NK-92 (cell line): ENCODE results near the gene PKNOX2.

Source experiments
- DNase-seq: peaks from one replicate; lab custom pipeline; 2025; ENCODE audit not compliant: unreplicated experiment; lab: John Stamatoyannopoulos, UW

PKNOX2 gene

GRCh38 chr11:125306476-125306875 is 141.9 kb downstream of the PKNOX2 start:
- DNase-seq, result no peak

DNA sequence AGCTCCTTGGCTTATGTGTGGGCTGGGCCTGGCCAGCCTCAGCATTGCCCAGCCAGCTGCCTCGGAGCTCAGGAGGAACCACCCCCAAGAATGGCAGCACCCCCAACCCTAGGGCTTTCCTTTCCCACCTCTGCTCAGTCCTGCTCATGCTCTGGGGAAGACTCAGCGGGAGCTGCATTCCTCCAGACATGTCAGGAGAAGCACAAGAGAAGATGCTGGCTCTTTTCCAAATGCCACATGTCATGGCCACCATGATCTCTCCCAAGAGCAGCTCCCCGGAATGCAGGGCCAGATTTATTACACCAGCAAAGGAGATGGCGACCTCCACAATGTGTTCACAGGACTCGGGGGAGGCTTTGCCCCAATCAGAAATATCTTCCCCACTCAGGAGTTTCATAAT is 143.7 kb downstream of the PKNOX2 start:
- no peak for DNase-seq

- DNase-seq, result no peak
These were observed 147.8 kb downstream of the PKNOX2 start for GRCh38 chr11:125312391-125312790.

GRCh38 chr11:125312812-125313211 is 148.3 kb downstream of the PKNOX2 start:
- no peak for DNase-seq

GRCh38 chr11:125313271-125314219 is 149.0 kb downstream of the PKNOX2 start:
- DNase-seq, result no peak

DNA sequence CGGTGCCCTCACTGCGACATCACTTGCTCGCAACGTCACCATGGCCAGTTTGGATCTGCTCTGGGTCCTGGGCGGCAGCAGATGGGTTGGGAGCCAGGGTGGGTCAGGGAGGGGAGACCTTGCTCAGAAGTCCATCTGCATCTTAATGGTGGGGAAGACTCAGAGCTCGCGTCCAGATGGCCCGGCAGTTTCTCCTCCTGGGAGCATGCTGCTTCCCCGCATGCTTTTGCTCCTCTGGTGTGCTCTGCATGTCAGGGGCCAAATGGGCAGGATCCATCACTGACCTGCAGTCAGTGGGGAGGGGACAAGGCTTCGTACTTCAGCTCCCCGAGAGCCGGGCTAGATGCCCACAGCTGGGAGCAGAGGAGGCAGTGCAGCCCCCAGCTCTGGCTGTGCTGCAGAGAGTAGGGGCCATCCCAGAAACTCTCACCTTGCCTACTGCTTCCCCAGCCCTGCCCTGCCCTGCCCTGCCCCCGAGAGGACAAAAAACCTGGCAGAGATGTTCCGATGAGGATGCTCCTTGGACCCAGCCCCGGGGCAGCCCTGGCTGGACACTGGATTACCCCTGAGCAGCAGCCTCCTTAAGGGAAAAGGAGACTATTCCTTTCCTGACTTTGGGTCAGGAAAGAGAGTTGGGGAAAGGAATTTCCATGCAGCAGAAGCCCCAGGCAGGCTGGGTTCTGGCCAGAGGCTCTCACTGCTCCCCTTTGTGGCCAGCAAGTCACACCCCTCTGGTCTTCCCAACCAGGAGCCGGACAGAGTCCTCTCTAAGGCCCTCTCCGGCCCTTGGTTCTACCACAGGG is 149.9 kb downstream of the PKNOX2 start:
- no peak for DNase-seq

DNA sequence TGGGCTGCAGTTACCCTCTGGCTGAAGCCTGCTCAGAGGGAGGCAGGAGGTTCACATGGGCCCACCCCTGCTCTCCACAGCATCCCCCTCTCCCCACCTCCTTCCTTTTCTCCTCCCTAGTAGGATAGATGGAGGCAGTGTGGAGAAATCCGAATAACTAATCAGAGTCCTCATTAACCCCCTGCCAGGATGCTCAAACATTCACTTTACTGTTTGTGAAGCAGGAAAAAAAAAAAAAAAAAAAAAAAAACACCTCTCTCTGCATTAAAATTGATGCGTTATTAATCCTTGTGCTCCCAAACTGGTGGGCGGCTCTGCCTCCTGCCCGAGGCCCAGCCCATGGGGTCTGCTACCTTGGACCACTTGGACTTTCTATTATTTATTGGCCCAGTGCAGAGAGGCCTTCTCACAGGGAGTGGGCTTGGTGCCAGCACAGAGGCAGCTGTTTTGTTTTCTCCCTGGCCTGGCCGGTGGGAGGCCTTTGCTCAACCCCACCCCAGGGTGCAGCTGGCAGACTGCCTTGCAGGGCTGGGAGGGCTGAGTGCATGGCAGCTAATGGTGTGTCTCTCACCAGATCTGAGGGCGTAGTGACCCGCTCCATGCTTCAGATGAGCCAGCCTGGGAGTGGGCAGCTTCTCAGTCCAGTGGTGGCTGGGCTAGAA is 150.7 kb downstream of the PKNOX2 start:
- no peak for DNase-seq

GRCh38 chr11:125317416-125317815 is 152.9 kb downstream of the PKNOX2 start:
- no peak for DNase-seq

GRCh38 chr11:125319649-125320048 is 155.1 kb downstream of the PKNOX2 start:
- no peak for DNase-seq

DNA sequence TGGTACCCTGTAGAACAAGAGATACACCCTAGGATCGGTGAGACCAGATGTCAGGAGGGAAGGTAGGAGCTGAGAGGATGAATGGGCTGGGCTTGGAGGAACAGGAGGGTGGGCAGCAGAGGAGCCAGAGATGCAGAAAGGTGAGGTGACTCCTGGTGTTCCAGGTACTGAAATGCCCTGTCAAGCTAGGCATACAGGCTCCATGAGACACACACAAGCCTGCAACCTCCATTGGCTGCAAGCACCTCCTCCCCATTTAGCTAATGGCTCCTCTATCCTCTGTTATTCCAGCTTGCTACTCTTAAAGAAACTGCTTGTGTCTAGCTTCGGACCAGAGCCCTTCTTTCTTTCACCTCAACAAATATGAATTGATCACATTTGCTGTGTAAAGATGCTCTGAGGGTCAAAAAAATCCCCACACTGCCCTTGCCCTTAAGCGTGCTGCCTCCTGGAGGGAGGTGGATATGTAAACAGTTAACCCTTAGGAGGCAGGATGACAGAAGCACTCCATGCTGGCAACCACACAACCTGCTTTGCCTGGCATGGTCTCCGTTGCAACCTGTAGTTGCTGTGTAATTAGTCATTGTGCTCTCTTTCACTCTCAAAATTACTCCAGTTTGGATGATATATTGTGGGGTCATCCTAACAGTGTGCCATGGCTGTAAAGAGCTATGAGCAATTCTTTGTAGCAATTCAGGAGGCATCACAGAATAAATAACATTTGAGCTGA is 156.0 kb downstream of the PKNOX2 start:
- no peak for DNase-seq

GRCh38 chr11:125322289-125322688 is 157.7 kb downstream of the PKNOX2 start:
- no peak for DNase-seq

DNA sequence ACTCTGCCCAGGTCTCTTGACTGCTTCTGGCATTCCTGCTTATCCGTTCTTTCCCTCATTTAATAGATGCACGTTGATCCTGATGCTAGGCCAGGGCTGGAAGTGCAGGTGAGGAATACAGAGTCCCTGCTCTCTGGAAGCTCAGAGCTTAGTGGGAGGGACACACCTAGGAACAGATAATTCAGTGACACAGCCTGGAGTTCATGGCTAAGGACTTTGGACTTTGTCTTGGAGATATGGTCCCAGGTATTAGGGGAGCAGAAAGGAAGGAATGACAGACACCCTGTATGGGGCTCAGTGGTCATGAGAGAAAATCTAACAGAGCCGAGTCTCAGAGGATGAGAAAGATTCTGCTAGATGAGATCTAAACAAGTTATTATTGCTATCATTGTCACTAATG is 160.6 kb downstream of the PKNOX2 start:
- no peak for DNase-seq

DNA sequence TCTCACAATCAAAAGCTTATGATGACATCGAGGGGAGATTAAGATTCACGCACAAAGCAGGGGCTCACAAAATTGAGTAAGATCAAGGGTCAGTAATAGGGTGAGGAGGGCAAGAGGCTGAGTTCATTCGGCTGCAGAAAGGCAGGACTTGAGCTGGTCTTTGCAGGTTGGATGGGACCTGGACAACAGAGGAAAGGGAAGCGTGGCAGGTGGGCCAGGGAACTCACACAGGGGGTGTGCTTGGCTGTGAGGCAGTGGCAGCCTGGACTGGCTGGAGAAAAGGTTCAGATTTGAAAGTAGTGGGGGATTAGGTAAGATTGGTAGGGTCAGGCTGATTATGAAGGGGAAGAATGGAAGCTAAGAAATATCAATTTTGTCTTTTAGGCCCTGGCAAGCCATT is 161.6 kb downstream of the PKNOX2 start:
- no peak for DNase-seq

- DNase-seq, result no peak
These were observed 163.1 kb downstream of the PKNOX2 start for GRCh38 chr11:125327518-125328224.

GRCh38 chr11:125328225-125328580 is 163.7 kb downstream of the PKNOX2 start:
- DNase-seq, result no peak

GRCh38 chr11:125329786-125330185 is 165.2 kb downstream of the PKNOX2 start:
- DNase-seq, result no peak

- no peak for DNase-seq
These were observed 166.1 kb downstream of the PKNOX2 start for GRCh38 chr11:125330462-125331325.

DNA sequence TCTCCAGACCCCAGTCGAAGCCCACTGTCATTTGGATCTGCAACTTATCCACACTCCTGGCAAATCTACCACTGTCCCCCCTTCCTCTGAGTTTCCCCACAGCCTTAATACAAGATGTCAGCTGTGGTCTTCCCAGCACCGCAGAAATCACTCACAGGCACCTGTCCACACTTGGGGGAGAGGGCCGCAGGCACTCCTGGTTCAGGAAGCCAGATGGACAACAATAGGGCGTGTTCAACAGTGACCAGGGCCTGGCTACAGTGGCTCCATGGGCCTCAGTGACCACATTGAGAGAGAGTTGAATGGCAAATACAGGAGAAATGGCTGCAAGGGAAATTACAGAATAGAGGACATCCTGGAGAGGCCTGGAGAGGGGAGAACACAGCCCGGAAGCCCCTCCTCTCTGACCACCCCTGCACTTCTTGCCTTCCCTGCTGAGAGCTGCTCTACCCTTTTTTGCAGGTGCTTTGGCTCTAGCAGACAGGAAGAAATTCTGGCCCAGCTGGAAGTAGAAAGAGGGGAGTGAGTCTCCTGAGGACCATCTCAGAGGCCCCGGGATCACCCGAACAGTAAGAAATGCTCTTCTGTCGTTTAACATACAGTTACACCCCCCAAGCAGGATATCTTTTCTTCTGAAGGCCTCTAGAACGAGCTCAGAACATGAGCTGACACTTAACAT is 166.9 kb downstream of the PKNOX2 start:
- no peak for DNase-seq

DNA sequence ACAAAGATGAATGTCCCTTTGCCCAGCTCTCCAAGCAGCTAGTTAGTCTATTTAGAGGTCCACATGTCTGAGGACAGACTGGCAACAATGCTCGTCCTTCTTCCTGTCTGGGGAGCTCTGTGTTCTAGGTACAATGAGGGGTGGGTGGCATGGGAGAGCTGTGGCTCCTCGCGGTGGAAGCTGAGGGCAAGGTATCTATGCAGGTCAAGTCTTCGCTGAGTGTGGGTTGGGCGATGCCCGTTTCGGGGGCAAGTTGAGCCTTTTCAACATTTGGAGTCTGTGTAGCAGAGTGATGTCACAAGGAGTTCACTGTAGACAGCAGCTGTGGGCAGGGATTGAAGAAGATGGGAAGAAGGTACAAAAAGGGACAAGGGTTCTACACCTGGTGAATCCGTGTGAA is 168.3 kb downstream of the PKNOX2 start:
- no peak for DNase-seq
